ENCODE data around the gene ARF4.

- TF ChIP-seq NFYB (CRISPR knock-in tag; conservative IDR thresholded peaks at IDR 0.05; ENCODE audit: low read depth) (no peak), ATF3 (CRISPR knock-in tag; conservative IDR thresholded peaks at IDR 0.05) (no peak), CTCF (IDR thresholded peaks at IDR 0.05) (no peak), E2F4 (CRISPR knock-in tag; IDR thresholded peaks at IDR 0.05; ENCODE audit: borderline replicate concordance, low read depth) (no peak), TEAD1 (CRISPR knock-in tag; IDR thresholded peaks at IDR 0.05) (no peak), MYBL2 (CRISPR knock-in tag; IDR thresholded peaks at IDR 0.05) (no peak)
Observed at GRCh38 chr3:57559526-57559925, 37.6 kb downstream of the ARF4 start.

Measured in WTC11 (cell line).